GM08714 (cell line): ENCODE data around the gene CCDC148.
"Not testable (repeated sequence)": the region's sequence is repeated elsewhere in the genome, so short reads cannot be mapped to it uniquely, and the experiment has no call there.

Source experiments
- H3K4me3 ChIP-seq: fragments of 200-500 bp; sonication (Bioruptor generic); 2 replicates; pipeline ENCODE4 v1.5.1; 2014; ENCODE audit warnings: mild to moderate bottlenecking, low read length, inconsistent platforms
- ZNF274 ChIP-seq: IDR thresholded peaks from 2 replicates; pipeline ENCODE4 v1.6.1; 2012; ENCODE audit warnings: mild to moderate bottlenecking, low read depth, low read length

Gene CCDC148

DNA sequence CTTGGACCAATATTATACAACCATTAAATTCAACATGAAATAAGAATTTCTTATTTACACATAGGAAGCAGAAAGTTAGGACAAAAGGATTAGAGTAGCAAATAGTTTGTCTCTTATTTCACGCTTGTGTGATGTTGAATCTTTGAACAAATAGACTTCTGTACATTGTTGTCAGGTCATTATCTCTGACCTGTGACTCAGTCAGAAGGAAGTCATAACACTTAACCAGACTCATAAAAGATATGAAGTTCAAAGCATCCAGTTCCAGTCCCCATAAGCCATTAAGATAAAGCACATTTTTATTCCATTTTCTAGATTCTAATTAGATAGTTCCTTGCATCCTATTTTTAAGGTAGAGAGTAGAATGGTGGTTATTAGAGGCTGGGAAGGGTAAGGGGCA lies 224.1 kb downstream of the CCDC148 start:
- no peak for TF ChIP-seq ZNF274
- no peak overlapping the region for H3K4me3 ChIP-seq

DNA sequence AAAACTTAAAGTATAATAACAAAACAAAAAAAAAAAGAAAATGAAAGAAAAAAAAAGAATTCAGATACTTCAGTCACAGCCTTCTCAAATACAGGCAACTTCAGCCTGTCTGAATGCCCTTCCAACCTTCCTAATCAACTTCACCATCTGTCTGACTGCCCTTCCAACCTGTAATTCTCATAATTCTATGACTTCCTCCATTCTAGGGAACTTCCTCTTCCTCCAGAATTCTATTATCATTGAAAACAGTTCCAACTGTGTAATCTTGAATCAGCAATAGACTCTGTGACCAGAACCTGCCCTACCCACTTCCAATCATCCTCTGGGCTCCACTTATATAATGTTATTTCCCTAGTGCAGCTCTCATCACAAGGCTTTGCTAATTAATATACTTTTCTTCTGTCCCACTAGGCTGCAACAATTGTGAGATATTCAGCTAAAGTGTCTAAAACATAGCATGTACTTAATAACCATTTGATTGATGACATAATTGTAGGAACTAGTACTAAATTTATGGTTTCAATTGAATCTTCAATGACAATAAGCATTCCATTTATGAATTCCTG lies 227.5 kb downstream of the CCDC148 start:
- no peak overlapping the region for H3K4me3 ChIP-seq
- TF ChIP-seq ZNF274: no peak

DNA sequence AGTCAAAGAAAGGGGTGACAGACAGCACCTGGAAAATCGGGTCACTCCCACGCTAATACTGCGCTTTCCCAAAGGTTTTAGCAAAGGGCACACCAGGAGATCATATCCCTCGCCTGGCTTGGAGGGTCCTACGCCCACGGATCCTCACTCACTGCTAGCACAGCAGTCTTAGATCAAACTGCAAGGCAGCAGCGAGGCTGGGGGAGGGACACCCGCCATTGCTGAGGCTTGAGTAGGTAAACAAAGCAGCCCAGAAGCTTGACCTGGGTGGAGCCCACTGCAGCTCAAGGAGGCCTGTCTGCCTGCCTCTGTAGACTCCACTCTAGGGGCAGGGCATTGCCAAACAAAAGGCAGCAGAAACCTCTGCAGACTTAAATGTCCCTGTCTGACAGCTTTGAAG lies 233.5 kb downstream of the CCDC148 start:
- H3K4me3 ChIP-seq: not testable (repeated sequence)

DNA sequence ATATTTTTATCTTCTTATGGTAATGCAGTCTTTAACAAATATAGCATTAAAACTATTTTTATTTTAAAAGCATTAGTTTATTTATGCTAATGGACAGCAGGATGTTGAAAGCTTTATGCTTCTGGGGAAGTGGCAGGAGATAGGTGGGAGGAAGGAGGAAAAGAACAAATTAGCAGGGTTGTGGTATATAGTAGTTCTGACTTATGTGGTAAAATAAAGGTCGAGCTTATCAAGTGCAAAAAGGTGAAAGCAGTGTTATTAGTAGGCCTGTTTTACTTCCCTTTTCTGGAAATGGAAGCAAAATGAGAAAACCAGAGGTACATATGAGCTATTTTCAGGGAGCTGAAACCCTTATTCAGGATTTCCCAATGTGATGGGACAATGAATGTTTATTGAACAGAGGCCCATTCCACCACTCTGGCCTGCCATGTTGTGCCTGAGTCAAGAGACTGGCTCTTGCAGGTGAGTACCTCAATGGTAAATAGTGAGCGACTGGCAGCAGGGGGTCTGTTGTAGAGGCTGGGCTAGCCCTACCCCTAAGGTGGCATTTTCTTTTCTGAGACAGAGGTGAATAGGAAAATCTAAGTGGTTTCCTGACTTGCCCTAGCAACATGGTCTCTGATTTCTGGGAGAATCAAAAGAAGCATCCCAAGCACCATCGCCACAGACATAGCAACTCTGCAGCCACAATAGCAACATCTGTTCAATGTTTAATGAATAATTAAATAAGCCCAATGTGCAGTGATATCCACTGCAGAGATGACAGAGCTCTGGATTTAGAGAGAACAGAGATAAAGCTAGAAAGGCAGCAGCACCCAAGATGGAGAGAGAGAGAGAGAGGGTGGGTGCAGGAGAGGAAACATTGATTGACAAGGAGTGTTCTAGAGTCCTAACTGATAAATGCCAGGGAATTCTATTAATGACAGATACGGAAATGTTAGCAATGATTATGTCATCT lies 235.2 kb downstream of the CCDC148 start:
- no peak for TF ChIP-seq ZNF274

DNA sequence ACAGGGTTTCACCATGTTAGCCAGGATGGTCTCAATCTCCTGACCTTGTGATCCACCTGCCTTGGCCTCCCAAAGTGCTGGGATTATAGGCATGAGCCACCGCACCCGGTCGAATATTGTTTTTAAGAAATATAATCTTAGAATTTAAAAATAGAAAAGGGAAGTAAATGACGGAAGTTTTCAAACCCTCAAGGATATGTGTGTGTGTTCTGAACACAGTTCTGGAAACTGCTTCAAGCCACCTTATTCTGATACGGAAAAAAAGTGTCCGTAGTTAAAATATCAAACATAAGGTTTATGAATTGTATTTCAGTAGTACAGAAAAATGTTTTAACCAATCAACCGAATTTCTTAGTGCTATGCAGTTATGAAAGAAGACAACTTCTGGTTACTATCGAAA lies 239.0 kb downstream of the CCDC148 start:
- H3K4me3 ChIP-seq: no peak overlapping the region
- no peak for TF ChIP-seq ZNF274

More for the DNA sequence above, 235.2 kb downstream of the CCDC148 start:
- H3K4me3 ChIP-seq: no peak overlapping the region

DNA sequence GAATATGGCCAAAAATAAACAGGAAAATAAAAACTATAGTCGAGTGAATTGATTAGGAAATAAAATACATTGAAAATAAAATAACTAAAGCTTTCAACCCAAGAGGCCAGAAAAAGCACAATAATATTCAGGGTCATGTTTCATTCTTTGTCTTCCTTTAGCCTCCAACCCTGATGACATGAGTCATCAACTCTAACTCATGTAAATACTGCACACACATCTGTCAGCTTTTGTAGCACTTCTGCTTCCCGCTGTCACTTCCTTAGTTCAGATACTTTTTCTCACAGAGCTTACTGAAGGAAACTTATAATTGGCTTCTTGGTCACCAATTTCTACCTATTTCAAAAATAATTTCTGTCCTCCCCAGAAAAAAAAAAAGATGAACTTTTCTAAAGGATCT lies 242.1 kb downstream of the CCDC148 start:
- no peak overlapping the region for H3K4me3 ChIP-seq
- TF ChIP-seq ZNF274: no peak

DNA sequence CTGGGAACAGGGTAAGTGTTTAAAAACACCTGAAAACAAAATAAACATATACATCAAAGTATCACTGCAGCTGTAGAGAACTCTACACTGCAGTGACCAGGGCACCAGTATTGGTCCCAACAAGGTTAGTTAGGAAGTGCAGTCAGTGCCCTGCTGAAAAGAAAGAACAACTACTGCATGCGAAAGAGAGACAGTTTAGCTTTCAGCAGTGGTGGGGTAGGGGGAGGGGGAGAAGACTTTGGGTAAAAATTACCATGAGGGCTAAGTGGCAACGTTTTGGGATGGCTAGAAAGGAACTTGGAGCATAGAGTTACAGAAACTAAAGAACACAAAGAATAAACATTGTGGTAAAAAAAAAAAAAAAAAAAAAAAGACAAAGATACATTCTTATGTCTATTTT lies 242.8 kb downstream of the CCDC148 start:
- no peak for TF ChIP-seq ZNF274
- H3K4me3 ChIP-seq: no peak overlapping the region

DNA sequence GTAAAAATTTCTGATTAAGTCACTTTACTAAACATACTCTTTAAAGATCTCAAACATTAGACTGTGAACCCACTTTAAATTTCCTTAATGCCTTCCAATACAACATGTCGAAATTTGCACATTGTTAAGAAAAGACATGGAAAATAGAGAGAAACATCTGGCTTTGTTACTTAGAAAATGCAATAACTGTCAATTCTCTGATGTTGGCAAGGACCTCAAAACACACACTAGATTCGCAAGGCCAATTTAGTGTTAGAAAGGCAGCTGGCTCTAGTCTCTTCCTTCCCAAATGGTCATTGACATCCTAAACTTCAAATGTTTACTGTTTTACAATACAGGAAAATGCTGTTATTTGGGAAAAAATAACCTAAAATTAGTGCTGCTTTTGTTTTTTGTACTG lies 244.3 kb downstream of the CCDC148 start:
- H3K4me3 ChIP-seq: no peak overlapping the region
- TF ChIP-seq ZNF274: no peak

DNA sequence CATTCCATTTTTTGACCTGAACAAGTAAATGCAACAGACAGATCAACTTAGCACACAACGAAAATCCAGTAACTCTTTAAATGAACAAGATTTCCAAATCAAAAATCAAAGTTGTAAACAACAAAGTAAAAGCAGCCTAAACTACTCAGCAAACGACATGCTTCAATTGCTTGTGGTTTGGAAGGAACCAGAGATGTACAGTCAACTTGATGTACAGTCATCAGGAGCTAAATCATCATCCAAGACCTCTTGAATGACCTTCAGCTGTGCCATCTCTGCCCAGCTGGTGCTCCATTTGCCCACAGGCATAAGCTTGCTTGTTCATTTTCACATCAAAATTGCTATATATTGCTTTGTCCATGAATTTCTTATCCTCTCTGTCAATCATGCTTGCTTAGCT lies 245.1 kb downstream of the CCDC148 start:
- no peak for TF ChIP-seq ZNF274

DNA sequence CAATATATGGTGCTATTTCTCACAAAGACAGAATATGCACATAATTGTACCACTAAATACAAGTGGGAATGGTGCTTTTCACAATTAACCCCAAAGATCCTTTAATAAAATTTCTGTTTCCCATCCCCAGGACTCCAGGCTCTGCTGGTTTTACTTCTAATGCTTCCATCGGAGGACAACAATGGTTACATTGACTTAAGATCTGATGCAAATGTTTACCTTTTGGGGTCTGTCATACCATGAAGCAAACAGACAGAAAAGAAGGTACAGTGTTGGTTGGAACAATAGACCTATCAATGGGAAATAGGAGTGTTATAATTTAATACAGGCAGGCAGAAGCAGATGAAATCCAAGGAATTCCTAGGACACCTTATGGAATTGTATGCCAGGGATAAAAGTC lies 249.2 kb downstream of the CCDC148 start:
- H3K4me3 ChIP-seq: no peak overlapping the region
- no peak for TF ChIP-seq ZNF274

More for the DNA sequence above, 245.1 kb downstream of the CCDC148 start:
- no peak overlapping the region for H3K4me3 ChIP-seq

DNA sequence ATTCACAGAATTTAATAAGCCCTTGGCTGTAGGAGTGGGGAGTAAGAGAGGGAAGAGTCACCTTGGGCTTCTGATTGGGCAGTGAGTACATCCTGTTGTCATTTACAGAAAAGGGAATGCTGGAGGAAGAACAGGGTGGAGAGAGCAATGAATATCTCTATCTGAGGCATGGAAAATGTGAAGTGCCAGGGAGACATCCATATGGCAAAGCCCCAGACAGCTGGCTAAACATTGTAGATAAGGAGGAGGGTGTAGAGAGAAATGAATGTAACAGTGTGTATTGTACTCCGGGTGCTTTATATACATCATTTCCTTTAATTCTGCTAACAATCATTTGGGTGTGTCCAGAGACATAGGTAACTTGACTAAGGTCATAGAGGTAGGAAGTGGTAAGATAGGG lies 251.3 kb downstream of the CCDC148 start:
- TF ChIP-seq ZNF274: no peak
- H3K4me3 ChIP-seq: no peak overlapping the region

DNA sequence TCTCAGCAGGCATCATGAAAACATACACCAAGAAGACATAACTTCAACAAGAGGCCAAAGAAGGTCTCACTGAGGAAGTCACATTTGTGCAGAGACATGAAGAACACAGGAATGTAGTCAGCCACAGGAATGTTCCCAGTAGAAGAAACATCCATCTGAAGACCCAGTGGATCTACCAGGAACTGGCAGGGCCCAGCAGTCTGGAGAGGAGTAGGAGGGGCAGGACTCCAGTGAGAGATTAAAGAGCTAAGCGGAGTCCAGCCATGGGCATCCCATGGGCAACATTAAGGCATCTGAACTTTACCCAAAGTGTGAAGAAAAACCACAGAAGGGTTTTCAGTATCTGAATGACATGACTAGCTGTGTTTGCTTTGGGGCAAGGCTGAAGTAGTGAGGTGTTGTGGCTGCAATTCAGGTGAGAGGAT lies 251.8 kb downstream of the CCDC148 start:
- no peak overlapping the region for H3K4me3 ChIP-seq
- TF ChIP-seq ZNF274: no peak

DNA sequence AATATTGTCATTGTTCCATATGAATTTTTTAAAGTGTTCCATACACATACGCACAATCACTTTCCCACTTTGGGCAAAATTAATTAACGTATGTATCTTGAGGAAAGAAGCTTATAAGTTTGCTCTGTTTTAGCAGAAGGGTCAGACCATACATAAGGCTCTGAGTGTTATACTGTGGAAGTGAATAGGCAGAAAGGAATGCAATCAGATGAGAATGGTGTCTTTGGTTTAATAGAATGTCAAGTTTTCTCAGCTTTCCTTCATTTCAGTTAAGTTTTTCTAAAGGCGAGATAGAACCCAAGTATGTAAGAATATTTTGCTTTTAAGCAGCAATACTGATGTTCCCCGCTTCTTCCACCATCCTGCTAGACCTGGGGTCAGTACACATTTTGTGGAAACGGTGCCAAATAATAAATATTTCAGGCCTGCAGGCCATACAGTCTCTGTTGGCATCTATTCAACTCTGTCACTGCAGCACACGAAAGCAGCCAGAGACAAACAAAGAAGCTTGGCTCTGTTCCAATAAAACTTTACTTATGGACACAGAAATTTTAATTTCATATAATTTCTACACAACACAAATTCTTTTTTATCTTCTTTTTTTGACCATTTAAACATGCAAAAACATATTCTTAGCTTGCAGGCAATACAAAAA lies 254.3 kb downstream of the CCDC148 start:
- H3K4me3 ChIP-seq: no peak overlapping the region

DNA sequence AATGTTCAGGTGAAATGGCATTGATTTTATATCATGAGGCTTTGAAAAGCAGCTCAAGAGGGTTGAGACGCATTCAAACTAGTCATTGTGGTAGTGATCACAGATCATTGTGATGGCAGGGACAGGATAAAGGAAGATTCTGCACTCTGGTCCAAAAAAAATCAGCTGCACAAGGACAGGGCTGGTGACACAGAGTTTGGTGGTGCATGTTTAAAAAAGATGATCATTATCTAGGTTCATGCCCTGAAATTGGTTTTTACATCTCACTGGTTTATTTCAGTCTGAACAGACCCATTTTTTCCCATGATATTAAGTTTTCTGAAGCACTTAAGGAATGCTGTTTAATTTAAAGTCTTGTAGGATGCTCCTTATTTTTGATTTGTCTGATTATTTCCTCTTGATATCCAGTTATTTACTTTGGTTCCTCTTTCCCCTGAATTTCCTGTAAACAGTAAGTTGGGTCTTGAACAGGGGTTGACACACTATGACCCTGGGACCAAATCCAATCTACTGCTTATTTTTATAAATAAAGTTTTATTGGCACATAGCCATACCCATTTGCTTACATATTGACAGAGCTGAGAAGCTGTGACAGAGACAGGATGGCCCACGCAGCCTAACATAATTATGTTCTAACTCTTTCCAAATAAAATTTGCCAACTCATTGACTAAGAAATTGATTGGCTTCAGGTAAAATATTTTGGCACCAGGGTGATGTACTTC lies 256.5 kb downstream of the CCDC148 start:
- TF ChIP-seq ZNF274: no peak
- no peak overlapping the region for H3K4me3 ChIP-seq

More for the DNA sequence above, 254.3 kb downstream of the CCDC148 start:
- TF ChIP-seq ZNF274: no peak

DNA sequence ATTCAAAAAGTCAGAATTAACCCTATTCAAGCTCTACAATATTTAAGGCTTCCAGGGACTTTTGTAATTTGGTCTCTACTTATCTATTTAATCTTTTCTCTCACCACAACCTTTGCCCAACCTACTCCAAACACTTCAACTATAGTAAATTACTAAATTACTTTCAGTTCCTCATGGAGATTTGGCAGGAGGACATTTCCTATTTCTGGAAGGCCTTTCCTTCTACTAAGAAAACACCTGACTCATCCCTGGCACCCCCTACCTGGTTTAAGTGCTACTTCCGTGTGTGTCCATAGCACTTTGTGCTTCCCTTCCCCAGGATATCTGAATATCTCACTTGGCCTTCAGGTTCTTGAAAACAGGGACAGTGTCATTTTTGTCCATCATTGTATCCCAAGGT lies 258.6 kb downstream of the CCDC148 start:
- H3K4me3 ChIP-seq: no peak overlapping the region
- TF ChIP-seq ZNF274: no peak
